B cell (primary cell): ENCODE measurements around the gene DTX3. TPM values are rescaled to one million over a fixed set of nuclear protein-coding genes. Genes with fewer than 3 reads are reported as not detected.

Experiments used
- ATAC-seq: fragments of 200-7000 bp; cut with Tn5 transposase; one replicate; pipeline ENCODE4 v1.10.0; 2021; ENCODE audit warnings: low read depth, mild to moderate bottlenecking, moderate number of reproducible peaks, moderate library complexity
- CTCF ChIA-PET: fragments of 350-600 bp; sonication (Branson Sonifier 250); formaldehyde crosslinking; loops from one replicate; lab custom pipeline; 2021; ENCODE audit warnings: antibody characterized with exemption, inconsistent platforms; lab: Charles Lee
- POLR2A ChIA-PET: fragments of 350-600 bp; sonication (Branson Sonifier 250); formaldehyde crosslinking; loops from one replicate; lab custom pipeline; 2021; ENCODE audit warnings: antibody characterized with exemption; lab: Charles Lee
- DNase-seq: peaks from one replicate; pipeline ENCODE4 v3.0.0; 2013
- H2AFZ ChIP-seq: 2 replicates; pipeline ENCODE4 v1.6.1; 2012; ENCODE audit warnings: mild to moderate bottlenecking, low read depth, low read length; ENCODE audit not compliant: insufficient read depth, poor library complexity, severe bottlenecking
- H3K27ac ChIP-seq, 2 donors: 1 replicate in 1 of 2; 2 replicates in 1 of 2; pipeline ENCODE4 v1.5.1; 2012 to 2013; ENCODE audit warnings: low read length in 2 of 2, mild to moderate bottlenecking in 2 of 2, moderate library complexity in 1 of 2
- H3K27me3 ChIP-seq, 4 experiments: fragments of 200-600 bp in 1 of 4; sonication (generic) in 1 of 4; replicated peaks in 1 of 4; 1 replicate in 2 of 4; 2 replicates in 2 of 4; pipeline versions ENCODE4 v1.6.1 to v1.7.0; 2013 to 2016; ENCODE audit warnings: low read length in 3 of 4, mild to moderate bottlenecking in 2 of 4, mixed read lengths in 1 of 4, moderate library complexity in 1 of 4; ENCODE audit not compliant: insufficient read depth in 4 of 4, control insufficient read depth in 3 of 4; ENCODE audit errors: control extremely low read depth in 1 of 4
- H3K36me3 ChIP-seq, 2 experiments: replicated peaks in 1 of 2; 1 replicate in 1 of 2; 2 replicates in 1 of 2; pipeline versions ENCODE4 v1.6.1 to v1.7.1; 2013; ENCODE audit warnings: low read length in 1 of 2; ENCODE audit not compliant: insufficient read depth in 2 of 2, control insufficient read depth in 1 of 2; ENCODE audit errors: control extremely low read depth in 1 of 2, extremely low read depth in 1 of 2
- H3K4me1 ChIP-seq, 2 donors: fragments of 200-600 bp in 1 of 2; sonication (generic) in 1 of 2; 1 replicate in 1 of 2; 2 replicates in 1 of 2; pipeline versions ENCODE4 v1.5.1 to v1.6.1; 2013 to 2017; ENCODE audit warnings: low read length in 2 of 2; ENCODE audit not compliant: control insufficient read depth in 2 of 2, insufficient read depth in 2 of 2
- H3K4me2 ChIP-seq: replicated peaks from 2 replicates; pipeline ENCODE3; 2012; ENCODE audit warnings: mild to moderate bottlenecking, low read depth, low read length; ENCODE audit not compliant: poor library complexity, severe bottlenecking
- H3K4me3 ChIP-seq, 5 experiments: fragments of 200-600 bp in 1 of 5; sonication (generic) in 1 of 5; 1 replicate in 3 of 5; 2 replicates in 2 of 5; pipeline versions ENCODE4 v1.5.1 to v1.7.0; 2011 to 2016; ENCODE audit warnings: low read length in 4 of 5, mild to moderate bottlenecking in 4 of 5, low read depth in 2 of 5, control low read depth in 1 of 5, moderate library complexity in 1 of 5; ENCODE audit not compliant: insufficient read depth in 1 of 5; ENCODE audit errors: control extremely low read depth in 1 of 5, extremely low read depth in 1 of 5
- H3K79me2 ChIP-seq: fragments of 200-600 bp; sonication (generic); one replicate; pipeline ENCODE4 v1.6.0; 2016; ENCODE audit warnings: low read length; ENCODE audit not compliant: control insufficient read depth, insufficient read depth
- H3K9ac ChIP-seq: fragments of 200-600 bp; sonication (generic); 2 replicates; pipeline ENCODE4 v1.6.1; 2017; ENCODE audit warnings: mild to moderate bottlenecking, low read length, moderate library complexity
- H3K9me3 ChIP-seq, 3 donors: one replicate each; pipeline versions ENCODE4 v1.6.1 to v1.7.1; 2013; ENCODE audit warnings: low read length in 2 of 3; ENCODE audit not compliant: control insufficient read depth in 2 of 3, insufficient read depth in 1 of 3; ENCODE audit errors: control extremely low read depth in 1 of 3
- H4K20me1 ChIP-seq: 2 replicates; pipeline ENCODE4 v1.6.0; 2012; ENCODE audit warnings: mild to moderate bottlenecking, low read length; ENCODE audit not compliant: insufficient read depth, control insufficient read depth, poor library complexity, severe bottlenecking
- H3K27ac Mint-ChIP-seq: one replicate; pipeline ENCODE4 v1.8.0; 2021; ENCODE audit warnings: mixed read lengths
- H3K27me3 Mint-ChIP-seq: one replicate; pipeline ENCODE4 v1.8.0; 2021; ENCODE audit warnings: mixed read lengths
- H3K4me1 Mint-ChIP-seq: one replicate; pipeline ENCODE4 v1.8.0; 2021; ENCODE audit warnings: mixed read lengths
- H3K4me3 Mint-ChIP-seq: one replicate; pipeline ENCODE4 v1.8.0; 2021; ENCODE audit warnings: mixed read lengths
- H3K9me3 Mint-ChIP-seq: one replicate; pipeline ENCODE4 v1.8.0; 2022; ENCODE audit warnings: mixed read lengths; ENCODE audit not compliant: insufficient read depth
- CTCF ChIP-seq: fragments of 200-600 bp; IDR thresholded peaks from one replicate; pipeline ENCODE4 v1.8.0; 2022; ENCODE audit warnings: antibody characterized with exemption, mild to moderate bottlenecking
- EZH2 ChIP-seq: IDR thresholded peaks from 2 replicates; pipeline ENCODE4 v1.6.1; 2012; ENCODE audit warnings: borderline replicate concordance, low read depth, mild to moderate bottlenecking, moderate library complexity, low read length; ENCODE audit not compliant: insufficient read depth, poor library complexity, severe bottlenecking
- WGBS: methylation state at CpG from one replicate; pipeline ENCODE4 v1.1.5; 2013; ENCODE audit warnings: missing lambda C conversion rate; ENCODE audit not compliant: insufficient coverage; 5-methylcytosine and 5-hydroxymethylcytosine counted together
- intact Hi-C: fragments of 100-400 bp; cut with micrococcal nuclease; formaldehyde crosslinking; loops from one replicate; pipeline ENCODE4 v1.10.0; 2022
- polyA plus RNA-seq: library from polyadenylated mRNA; depleted of rRNA; stranded (reverse); fragments of >200 nt; gene quantifications from 2 replicates; pipeline ENCODE4 v1.2.3, GENCODE V29; 2012
- total RNA-seq, 2 donors: library from RNA; stranded (reverse); fragments of 120-200 nt in 1 of 2; gene quantifications; 1 replicate in 1 of 2; 2 replicates in 1 of 2; pipeline versions ENCODE4 v1.2.3 to v1.2.4, GENCODE V29; 2013 to 2022

DTX3 gene
- total and polyA plus RNA-seq, 2 donors (not counting 1 experiment from before 2014, with no cell fraction given), result 3.5 to 7.3 TPM

- ATAC-seq, result no peak
- POLR2A ChIA-PET, result no interaction called here
These were observed 53.1 kb downstream of the DTX3 start for GRCh38 chr12:57657744-57658143.

GRCh38 chr12:57658890-57659289, 54.3 kb downstream of the DTX3 start:
- H3K4me1 Mint-ChIP-seq, result no peaks in the 10 kb centered on the region
- no peak overlapping the region for H3K27ac Mint-ChIP-seq
- H3K27ac ChIP-seq, result no peak overlapping the region
- no peak overlapping the region for H3K4me3 Mint-ChIP-seq
- no peaks in the 10 kb centered on the region for H4K20me1 ChIP-seq
- peaks cover 0 to 5% (median 2%) of the 10 kb centered on the region in 4 experiments for H3K27me3 ChIP-seq
- CTCF ChIA-PET, result interaction anchor here (0.8 kb wide), 1 partner anchor 204 kb away, joined by 4 read pairs; the partner anchor contains the start of gene INHBE
- no peaks in the 10 kb centered on the region for H3K9me3 Mint-ChIP-seq
- no peak for TF ChIP-seq CTCF
- no peak for TF ChIP-seq EZH2
- H3K4me3 ChIP-seq, result no peak overlapping the region
- ATAC-seq (no peak), DNase-seq (no peak)
- POLR2A ChIA-PET, result no interaction called here
- H3K36me3 ChIP-seq, result no peaks in the 10 kb centered on the region
- peaks cover 0 to 5% (median 0%) of the 10 kb centered on the region in 3 donors for H3K9me3 ChIP-seq
- peaks cover 26% of the 10 kb centered on the region for H3K27me3 Mint-ChIP-seq
- H3K79me2 ChIP-seq, result no peaks in the 10 kb centered on the region
- WGBS, result 88% methylated on average over 1 of the region's 3 CpGs
- H3K4me2 ChIP-seq, result no peak overlapping the region
- no peaks in the 10 kb centered on the region for H3K4me1 ChIP-seq
- no peak overlapping the region for H2AFZ ChIP-seq
- H3K9ac ChIP-seq, result no peak overlapping the region
- intact Hi-C loops, result no loop called here

More at GRCh38 chr12:57657744-57658143, 53.1 kb downstream of the DTX3 start:
- H3K27ac ChIP-seq, result no peak overlapping the region
- no peaks in the 10 kb centered on the region for H3K36me3 ChIP-seq
- peaks cover 0 to 5% (median 2%) of the 10 kb centered on the region in 4 experiments for H3K27me3 ChIP-seq
- H2AFZ ChIP-seq, result no peak overlapping the region
- no peaks in the 10 kb centered on the region for H3K4me1 ChIP-seq
- H3K79me2 ChIP-seq, result no peaks in the 10 kb centered on the region
- Mint-ChIP-seq H3K4me3 (no peak overlapping the region), H3K9me3 (peaks cover 1% of the 10 kb centered on the region), H3K27me3 (peaks cover 26% of the 10 kb centered on the region), H3K4me1 (no peaks in the 10 kb centered on the region), H3K27ac (no peak overlapping the region)
- WGBS, result 83% methylated on average over 3 of the region's 3 CpGs
- intact Hi-C loops, result no loop called here
- H3K4me3 ChIP-seq, result no peak overlapping the region
- CTCF ChIA-PET, result no interaction called here
- H3K9ac ChIP-seq, result no peak overlapping the region
- H4K20me1 ChIP-seq, result no peaks in the 10 kb centered on the region
- no peak for TF ChIP-seq CTCF
- TF ChIP-seq EZH2, result no peak
- no peak for DNase-seq
- H3K9me3 ChIP-seq, result peaks cover 0 to 7% (median 4%) of the 10 kb centered on the region in 3 donors
- no peak overlapping the region for H3K4me2 ChIP-seq

Other genes with a start within 250 kb of the DTX3 start
- 129 TPM in 2 replicates for gene R3HDM2, start 173.8 kb upstream of the DTX3 start, total RNA-seq
- gene R3HDM2, start 173.8 kb upstream of the DTX3 start, polyA plus RNA-seq, result 87.1 and 104 TPM in 2 replicates
- 0.17 TPM in 1 of 2 replicates, not detected in the other for gene INHBC, start 170.0 kb upstream of the DTX3 start, total RNA-seq
- gene INHBC, start 170.0 kb upstream of the DTX3 start, polyA plus RNA-seq, result 0.13 and 0.31 TPM in 2 replicates
- not detected in 2 replicates for gene INHBE, start 149.5 kb upstream of the DTX3 start, total RNA-seq
- not detected in 2 replicates for gene INHBE, start 149.5 kb upstream of the DTX3 start, polyA plus RNA-seq
- gene GLI1, start 145.0 kb upstream of the DTX3 start, total RNA-seq, result 3.9 and 4.1 TPM in 2 replicates
- 5.4 and 8.0 TPM in 2 replicates for gene GLI1, start 145.0 kb upstream of the DTX3 start, polyA plus RNA-seq
- gene ARHGAP9, start 125.0 kb upstream of the DTX3 start, total RNA-seq, result 154 and 161 TPM in 2 replicates
- 320 and 390 TPM in 2 replicates for gene ARHGAP9, start 125.0 kb upstream of the DTX3 start, polyA plus RNA-seq
- gene MARS1, start 116.8 kb upstream of the DTX3 start, total RNA-seq, result 183 and 193 TPM in 2 replicates
- 158 and 234 TPM in 2 replicates for gene MARS1, start 116.8 kb upstream of the DTX3 start, polyA plus RNA-seq
- gene DDIT3, start 84.3 kb upstream of the DTX3 start, total RNA-seq, result 35.6 and 39.5 TPM in 2 replicates
- gene DDIT3, start 84.3 kb upstream of the DTX3 start, polyA plus RNA-seq, result 159 and 306 TPM in 2 replicates
- gene MBD6, start 82.0 kb upstream of the DTX3 start, total RNA-seq, result 121 TPM in 2 replicates
- 22.8 and 39.4 TPM in 2 replicates for gene MBD6, start 82.0 kb upstream of the DTX3 start, polyA plus RNA-seq
- gene DCTN2, start 57.6 kb upstream of the DTX3 start, total RNA-seq, result 94.3 and 97.6 TPM in 2 replicates
- 59.4 and 74.4 TPM in 2 replicates for gene DCTN2, start 57.6 kb upstream of the DTX3 start, polyA plus RNA-seq
- 0.56 and 0.67 TPM in 2 replicates for gene KIF5A, start 54.8 kb upstream of the DTX3 start, total RNA-seq
- gene KIF5A, start 54.8 kb upstream of the DTX3 start, polyA plus RNA-seq, result 0.09 and 0.14 TPM in 2 replicates
- 20.1 and 24.7 TPM in 2 replicates for gene PIP4K2C, start 13.6 kb upstream of the DTX3 start, total RNA-seq
- gene PIP4K2C, start 13.6 kb upstream of the DTX3 start, polyA plus RNA-seq, result 21.3 and 21.7 TPM in 2 replicates
- gene ARHGEF25, start 6.6 kb downstream of the DTX3 start, total RNA-seq, result 0.15 TPM in 1 of 2 replicates, not detected in the other
- gene ARHGEF25, start 6.6 kb downstream of the DTX3 start, polyA plus RNA-seq, result 0.12 TPM in 2 replicates
- 0.22 TPM in 1 of 2 replicates, not detected in the other for gene B4GALNT1, start 28.4 kb downstream of the DTX3 start, total RNA-seq
- gene B4GALNT1, start 28.4 kb downstream of the DTX3 start, polyA plus RNA-seq, result 0.04 and 0.12 TPM in 2 replicates
- 182 and 200 TPM in 2 replicates for gene OS9, start 89.3 kb downstream of the DTX3 start, total RNA-seq
- 234 and 294 TPM in 2 replicates for gene OS9, start 89.3 kb downstream of the DTX3 start, polyA plus RNA-seq
- 27.0 and 27.6 TPM in 2 replicates for gene AGAP2, start 133.9 kb downstream of the DTX3 start, total RNA-seq
- gene AGAP2, start 133.9 kb downstream of the DTX3 start, polyA plus RNA-seq, result 17.1 and 22.2 TPM in 2 replicates
- gene TSPAN31, start 140.2 kb downstream of the DTX3 start, total RNA-seq, result 29.6 and 33.5 TPM in 2 replicates
- gene TSPAN31, start 140.2 kb downstream of the DTX3 start, polyA plus RNA-seq, result 24.0 and 26.8 TPM in 2 replicates
- 43.1 and 44.6 TPM in 2 replicates for gene CDK4, start 147.5 kb downstream of the DTX3 start, total RNA-seq
- gene CDK4, start 147.5 kb downstream of the DTX3 start, polyA plus RNA-seq, result 21.5 and 34.8 TPM in 2 replicates
- gene MARCHF9, start 150.3 kb downstream of the DTX3 start, total RNA-seq, result 81.4 and 83.1 TPM in 2 replicates
- 120 and 128 TPM in 2 replicates for gene MARCHF9, start 150.3 kb downstream of the DTX3 start, polyA plus RNA-seq
- gene CYP27B1, start 162.3 kb downstream of the DTX3 start, total RNA-seq, result 0.79 and 1.1 TPM in 2 replicates
- 0.66 and 2.1 TPM in 2 replicates for gene CYP27B1, start 162.3 kb downstream of the DTX3 start, polyA plus RNA-seq
- 8.5 and 9.2 TPM in 2 replicates for gene METTL1, start 167.3 kb downstream of the DTX3 start, total RNA-seq
- 9.1 and 9.6 TPM in 2 replicates for gene METTL1, start 167.3 kb downstream of the DTX3 start, polyA plus RNA-seq
- gene EEF1AKMT3, start 167.8 kb downstream of the DTX3 start, total RNA-seq, result 1.3 and 2.6 TPM in 2 replicates
- 0.89 and 1.0 TPM in 2 replicates for gene EEF1AKMT3, start 167.8 kb downstream of the DTX3 start, polyA plus RNA-seq
- 20.6 and 20.9 TPM in 2 replicates for gene TSFM, start 178.0 kb downstream of the DTX3 start, total RNA-seq
- 3.9 and 5.6 TPM in 2 replicates for gene TSFM, start 178.0 kb downstream of the DTX3 start, polyA plus RNA-seq
- 5.3 and 6.9 TPM in 2 replicates for gene AVIL, start 213.9 kb downstream of the DTX3 start, total RNA-seq
- gene AVIL, start 213.9 kb downstream of the DTX3 start, polyA plus RNA-seq, result 3.4 and 3.5 TPM in 2 replicates
- 203 and 209 TPM in 2 replicates for gene CTDSP2, start 241.9 kb downstream of the DTX3 start, total RNA-seq
- gene CTDSP2, start 241.9 kb downstream of the DTX3 start, polyA plus RNA-seq, result 77.1 and 99.1 TPM in 2 replicates